CD4-positive, alpha-beta T cell treated with Interferon gamma for 1 hour (primary cell): ENCODE measurements around the gene MED20.
A peak's percentile ranks its signal among the peaks of the same experiment; 100 is the strongest.

Source experiments
- DNase-seq: peaks from one replicate; pipeline ENCODE4 v3.0.0-alpha.2; 2020

The MED20 gene

DNA sequence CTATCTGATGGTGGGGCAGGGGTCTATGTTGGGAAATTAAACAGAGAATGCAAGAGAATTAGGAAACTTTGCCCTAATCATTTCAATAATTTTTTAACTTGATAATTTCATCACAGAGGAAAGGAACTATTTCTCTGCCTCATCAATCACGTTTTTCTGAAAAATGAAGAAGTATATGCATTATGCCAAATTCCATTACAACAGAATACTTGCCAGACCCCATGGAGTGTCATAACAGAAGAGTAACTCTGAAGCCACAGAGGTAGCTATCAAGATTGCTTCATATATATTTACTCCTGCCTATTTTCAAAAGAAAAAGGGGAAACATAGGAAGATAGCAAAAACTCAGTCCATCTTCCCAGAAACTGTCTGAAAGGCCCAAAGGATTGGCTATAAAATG, 20.1 kb downstream of the MED20 start:
- no peak for DNase-seq

DNA sequence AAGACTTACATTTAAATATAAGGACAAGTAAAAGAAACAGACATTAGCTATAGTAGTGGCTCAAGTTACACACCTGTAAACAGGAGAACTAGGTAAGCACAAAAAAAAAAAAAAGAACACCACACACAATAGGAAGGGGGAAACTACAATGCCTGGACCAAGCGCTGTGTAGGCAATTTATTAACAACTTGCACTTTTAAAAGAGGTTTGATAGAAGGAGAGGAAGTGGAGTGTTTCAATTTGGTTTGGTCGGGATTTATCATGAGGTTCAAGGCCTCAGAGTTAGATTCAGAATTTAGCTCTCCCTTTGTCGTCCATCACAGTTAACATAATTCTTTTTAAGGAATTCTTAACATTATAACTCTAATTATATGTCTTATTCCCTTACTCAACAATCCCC, 24.7 kb downstream of the MED20 start:
- DNase-seq: no peak

- DNase-seq: peak; percentile 86
Observed at GRCh38 chr6:41895300-41896233, 25.4 kb downstream of the MED20 start, which contains the start of gene USP49. TSS of gene USP49 (minus strand) at chr6:41895375. CDS start at chr6:41806983, 88,392 bp downstream.

GRCh38 chr6:41894366-41895299, 26.3 kb downstream of the MED20 start:
- DNase-seq: no peak

- no peak for DNase-seq
Observed at GRCh38 chr6:41892921-41893564, 27.9 kb downstream of the MED20 start.

DNA sequence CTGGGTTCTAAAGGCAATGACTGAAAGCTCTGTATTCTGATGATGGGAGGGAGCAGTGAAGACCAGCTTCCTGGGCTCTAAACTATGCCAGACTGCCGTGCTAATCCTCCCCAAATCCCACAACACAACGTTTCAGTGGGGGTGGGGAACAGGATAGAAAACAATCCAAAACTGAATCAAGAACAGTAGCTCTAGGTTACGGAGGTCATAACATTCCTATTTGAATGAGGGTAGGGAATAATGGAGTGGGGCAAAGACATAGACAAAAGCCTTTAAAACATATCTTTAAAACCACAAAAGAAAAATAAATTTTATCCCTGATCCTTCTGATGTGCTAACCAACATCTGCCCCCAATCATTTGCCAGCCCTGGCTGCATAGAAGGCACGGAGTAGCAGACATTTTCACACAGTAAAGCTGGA, 33.6 kb downstream of the MED20 start:
- no peak for DNase-seq

GRCh38 chr6:41885930-41886329, 35.0 kb downstream of the MED20 start:
- no peak for DNase-seq

- no peak for DNase-seq
Observed at GRCh38 chr6:41884957-41885356, 36.0 kb downstream of the MED20 start.

DNA sequence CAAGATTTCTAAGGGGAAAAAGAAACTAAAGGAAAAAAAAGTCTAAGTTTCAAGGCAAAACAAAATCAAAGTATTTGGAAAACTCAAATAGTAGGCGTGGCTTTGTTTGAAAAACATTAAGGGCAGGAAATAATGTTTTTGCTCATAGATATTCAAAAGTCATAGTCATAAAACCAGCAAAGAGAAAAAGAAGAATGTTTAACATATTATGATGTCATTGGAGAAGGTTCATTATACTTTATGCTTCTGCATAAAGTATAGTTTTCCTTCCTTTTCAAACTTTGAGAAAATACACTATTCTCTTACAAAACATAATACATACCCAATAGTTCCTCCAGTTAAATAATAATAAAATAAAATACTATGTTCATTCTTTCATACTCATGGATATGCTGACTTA, 39.4 kb downstream of the MED20 start:
- no peak for DNase-seq

- DNase-seq: no peak
Observed at GRCh38 chr6:41878961-41879405, 42.0 kb downstream of the MED20 start.

DNA sequence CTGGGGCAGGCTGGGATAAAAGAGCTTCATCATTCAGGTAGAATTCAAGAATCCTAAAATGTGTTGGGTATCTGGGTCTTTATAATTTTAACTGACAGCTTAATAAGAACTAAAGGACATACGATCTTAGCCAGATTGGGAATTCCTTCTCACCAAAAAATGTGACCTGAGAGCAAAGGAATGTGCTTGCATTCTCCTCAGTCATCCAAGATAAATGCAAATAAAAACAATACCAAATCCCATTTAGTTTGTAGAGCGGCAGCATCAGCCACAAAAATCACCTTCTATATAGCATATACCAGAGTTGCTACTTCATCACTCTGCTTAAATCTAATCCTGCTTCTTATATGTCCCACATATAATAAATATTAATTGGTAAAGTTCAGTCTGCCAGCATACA, 42.7 kb downstream of the MED20 start:
- DNase-seq: no peak

GRCh38 chr6:41877051-41877680, 43.8 kb downstream of the MED20 start:
- no peak for DNase-seq

DNA sequence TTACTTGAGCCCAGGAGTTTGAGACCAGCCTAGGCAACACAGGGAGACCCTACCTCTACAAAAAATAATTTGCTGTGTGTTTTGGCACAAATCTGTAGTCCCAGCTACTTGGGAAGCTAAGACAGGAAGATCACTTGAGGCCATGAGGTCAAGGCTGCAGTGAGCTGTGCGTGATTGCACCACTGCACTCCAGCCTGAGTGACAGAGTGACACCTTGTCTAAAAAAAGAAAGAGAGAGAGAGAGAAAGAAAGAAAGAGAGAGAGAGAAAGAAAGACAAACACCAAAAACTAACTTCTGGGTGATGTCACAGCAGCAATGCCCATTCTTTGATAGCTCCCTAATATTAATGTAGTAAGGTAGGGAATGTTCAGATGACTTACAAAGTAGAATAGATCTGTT, 46.2 kb downstream of the MED20 start:
- DNase-seq: no peak

DNA sequence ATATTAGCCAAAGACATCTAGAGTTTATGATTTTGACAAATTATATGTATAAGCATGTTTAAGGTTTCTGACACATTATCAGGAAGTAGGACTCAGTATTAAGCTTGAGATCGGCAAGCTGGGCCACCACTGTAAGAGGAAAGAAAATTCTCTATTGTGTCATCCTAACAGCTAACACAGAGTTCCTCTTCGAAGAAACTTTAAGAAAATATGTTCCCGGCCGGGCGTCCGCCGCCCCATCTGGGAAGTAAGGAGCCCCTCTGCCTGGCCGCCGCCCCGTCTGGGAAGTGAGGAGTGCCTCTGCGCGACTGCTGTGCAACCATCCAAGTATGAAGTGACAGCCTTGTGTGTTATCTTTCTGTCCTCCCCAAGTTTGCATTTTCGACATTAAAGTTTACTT, 48.8 kb downstream of the MED20 start:
- no peak for DNase-seq

- DNase-seq: no peak
Observed at GRCh38 chr6:41871691-41872090, 49.2 kb downstream of the MED20 start.

- no peak for DNase-seq
Observed at GRCh38 chr6:41859356-41859755, 61.6 kb downstream of the MED20 start.

- DNase-seq: no peak
Observed at GRCh38 chr6:41858703-41859102, 62.2 kb downstream of the MED20 start.
